Stimulated activated naive B cell treated with anti-CD40 and anti-IgM and Interleukin-4, amounts not matched to agents 10 μg/mL and 1 μg/mL and 100 μg/mL, for 72 hours (primary cell): ENCODE data around the gene SBNO2.

Experiments used
- ATAC-seq, 2 donors: fragments of 150-1000 bp; cut with Tn5 transposase; replicated peaks; 2 replicates each; pipeline ENCODE4 v1.10.0; 2021; ENCODE audit warnings: moderate library complexity in 1 of 2
- DNase-seq: peaks from one replicate; pipeline ENCODE4 v3.0.0; 2021
- H3K27ac Mint-ChIP-seq: one replicate; pipeline ENCODE4 v1.8.0; 2022; ENCODE audit warnings: mild to moderate bottlenecking, mixed read lengths
- H3K27me3 Mint-ChIP-seq, 2 donors: one replicate each; pipeline ENCODE4 v1.8.0; 2022; ENCODE audit warnings: mixed read lengths in 2 of 2
- H3K36me3 Mint-ChIP-seq, 2 donors: one replicate each; pipeline ENCODE4 v1.8.0; 2022; ENCODE audit warnings: mixed read lengths in 2 of 2, mild to moderate bottlenecking in 1 of 2
- H3K4me1 Mint-ChIP-seq, 2 donors: one replicate each; pipeline ENCODE4 v1.8.0; 2022; ENCODE audit warnings: mixed read lengths in 2 of 2, mild to moderate bottlenecking in 1 of 2
- H3K4me3 Mint-ChIP-seq, 2 donors: one replicate each; pipeline ENCODE4 v1.8.0; 2022; ENCODE audit warnings: mild to moderate bottlenecking in 2 of 2, mixed read lengths in 2 of 2, moderate library complexity in 1 of 2
- H3K9me3 Mint-ChIP-seq, 2 donors: one replicate each; pipeline ENCODE4 v1.8.0; 2022; ENCODE audit warnings: mixed read lengths in 2 of 2, mild to moderate bottlenecking in 1 of 2

Gene SBNO2

GRCh38 chr19:1104311-1105007 is 69.6 kb downstream of the SBNO2 start:
- ATAC-seq (peak; percentile 48 to 54), DNase-seq (peak; percentile 70)
- Mint-ChIP-seq H3K27ac (peak overlapping the region; percentile 79), H3K9me3 (peaks cover 2 to 4% of the 10 kb centered on the region in 2 donors), H3K36me3 (peaks cover 19 to 20% of the 10 kb centered on the region in 2 donors), H3K4me3 (peak overlapping the region; percentile 81 to 86), H3K27me3 (no peaks in the 10 kb centered on the region), H3K4me1 (peaks cover 21 to 52% of the 10 kb centered on the region in 2 donors)

GRCh38 chr19:1103708-1104310 is 70.3 kb downstream of the SBNO2 start, which contains the start of gene GPX4:
Gene GPX4 (plus strand): TSS chr19:1103994. CDS start chr19:1104044, 50 bp downstream.
- Mint-ChIP-seq H3K4me3 (peak within 1 kb of the TSS; percentile 81 to 86), H3K36me3 (peaks cover 19 to 20% of the 10 kb centered on the region in 2 donors), H3K4me1 (peaks cover 24 to 59% of the 10 kb centered on the region in 2 donors), H3K27ac (peak within 1 kb of the TSS; percentile 81), H3K9me3 (peaks cover 3 to 4% of the 10 kb centered on the region in 2 donors), H3K27me3 (no peaks in the 10 kb centered on the region)
- DNase-seq (peak; percentile 96), ATAC-seq (peak; percentile 74 to 85)

- DNase-seq (no peak), ATAC-seq (no peak)
- Mint-ChIP-seq H3K27me3 (no peaks in the 10 kb centered on the region), H3K27ac (peak overlapping the region; percentile 81), H3K36me3 (peaks cover 19 to 20% of the 10 kb centered on the region in 2 donors), H3K4me3 (peak overlapping the region; percentile 71 to 86), H3K9me3 (peaks cover 4% of the 10 kb centered on the region in 2 donors), H3K4me1 (peaks cover 27 to 64% of the 10 kb centered on the region in 2 donors)
Observed at GRCh38 chr19:1103132-1103707, 70.8 kb downstream of the SBNO2 start.

GRCh38 chr19:1102407-1103131 is 71.5 kb downstream of the SBNO2 start:
- H3K27ac Mint-ChIP-seq: peak overlapping the region; percentile 81
- H3K36me3 Mint-ChIP-seq: peaks cover 19 to 20% of the 10 kb centered on the region in 2 donors
- no peaks in the 10 kb centered on the region for H3K27me3 Mint-ChIP-seq
- DNase-seq: peak; percentile 55
- ATAC-seq: peak; percentile 17 to 43
- H3K9me3 Mint-ChIP-seq: peaks cover 4% of the 10 kb centered on the region in 2 donors
- peaks cover 31 to 69% of the 10 kb centered on the region in 2 donors for H3K4me1 Mint-ChIP-seq
- H3K4me3 Mint-ChIP-seq: peak overlapping the region; percentile 71 to 86

- Mint-ChIP-seq H3K27ac (peak overlapping the region; percentile 51), H3K4me3 (peak overlapping the region; percentile 53 to 67), H3K9me3 (peaks cover 4% of the 10 kb centered on the region in 2 donors), H3K36me3 (peaks cover 13 to 15% of the 10 kb centered on the region in 2 donors), H3K27me3 (no peaks in the 10 kb centered on the region), H3K4me1 (peaks cover 33 to 60% of the 10 kb centered on the region in 2 donors)
- DNase-seq (no peak), ATAC-seq (no peak)
Observed at GRCh38 chr19:1101337-1101698, 72.8 kb downstream of the SBNO2 start.

GRCh38 chr19:1098177-1099051 is 75.7 kb downstream of the SBNO2 start:
- H3K27ac Mint-ChIP-seq: peak overlapping the region; percentile 56
- H3K4me3 Mint-ChIP-seq: peak overlapping the region in 1 of 2 donors; percentile 39
- no peak for ATAC-seq
- peaks cover 4% of the 10 kb centered on the region in 2 donors for H3K9me3 Mint-ChIP-seq
- no peaks in the 10 kb centered on the region for H3K27me3 Mint-ChIP-seq
- peaks cover 40 to 71% of the 10 kb centered on the region in 2 donors for H3K4me1 Mint-ChIP-seq
- no peak for DNase-seq
- H3K36me3 Mint-ChIP-seq: peaks cover 14 to 17% of the 10 kb centered on the region in 2 donors

- Mint-ChIP-seq H3K4me1 (peaks cover 40 to 70% of the 10 kb centered on the region in 2 donors), H3K27ac (peak overlapping the region; percentile 56), H3K27me3 (no peaks in the 10 kb centered on the region), H3K9me3 (peaks cover 4% of the 10 kb centered on the region in 2 donors), H3K36me3 (peaks cover 20% of the 10 kb centered on the region in 2 donors), H3K4me3 (no peak overlapping the region)
- ATAC-seq (no peak), DNase-seq (no peak)
Observed at GRCh38 chr19:1097810-1098176, 76.3 kb downstream of the SBNO2 start.

GRCh38 chr19:1094978-1095701 is 78.9 kb downstream of the SBNO2 start, which contains the start of gene POLR2E:
Gene POLR2E (minus strand): TSS chr19:1095375. CDS start chr19:1095315, 60 bp downstream.
- peak; percentile 94 to 96 for ATAC-seq
- Mint-ChIP-seq H3K4me3 (peak within 1 kb of the TSS; percentile 94 to 96), H3K4me1 (peaks cover 28 to 50% of the 10 kb centered on the region in 2 donors), H3K36me3 (peaks cover 20 to 26% of the 10 kb centered on the region in 2 donors), H3K27ac (peak within 1 kb of the TSS; percentile 98), H3K9me3 (peaks cover 4% of the 10 kb centered on the region in 2 donors), H3K27me3 (no peaks in the 10 kb centered on the region)
- DNase-seq: peak; percentile 95

- DNase-seq (no peak), ATAC-seq (no peak)
- Mint-ChIP-seq H3K4me3 (peak overlapping the region; percentile 94 to 96), H3K4me1 (peaks cover 24 to 44% of the 10 kb centered on the region in 2 donors), H3K27me3 (no peaks in the 10 kb centered on the region), H3K36me3 (peaks cover 16 to 23% of the 10 kb centered on the region in 2 donors), H3K27ac (peak overlapping the region; percentile 98), H3K9me3 (peaks cover 0 to 2% of the 10 kb centered on the region in 2 donors)
Observed at GRCh38 chr19:1094655-1094977, 79.5 kb downstream of the SBNO2 start.

- no peak for ATAC-seq
- H3K36me3 Mint-ChIP-seq: peaks cover 21 to 28% of the 10 kb centered on the region in 2 donors
- H3K9me3 Mint-ChIP-seq: peaks cover 0 to 2% of the 10 kb centered on the region in 2 donors
- H3K27me3 Mint-ChIP-seq: no peaks in the 10 kb centered on the region
- H3K4me3 Mint-ChIP-seq: peak overlapping the region; percentile 94 to 96
- H3K4me1 Mint-ChIP-seq: peaks cover 28 to 44% of the 10 kb centered on the region in 2 donors
- DNase-seq: no peak
- peak overlapping the region; percentile 98 for H3K27ac Mint-ChIP-seq
Observed at GRCh38 chr19:1093811-1094553, 80.1 kb downstream of the SBNO2 start.

GRCh38 chr19:1093330-1093729 is 80.7 kb downstream of the SBNO2 start:
- H3K4me1 Mint-ChIP-seq: peaks cover 29 to 44% of the 10 kb centered on the region in 2 donors
- H3K36me3 Mint-ChIP-seq: peaks cover 27 to 33% of the 10 kb centered on the region in 2 donors
- no peak for ATAC-seq
- no peaks in the 10 kb centered on the region for H3K9me3 Mint-ChIP-seq
- no peak for DNase-seq
- H3K4me3 Mint-ChIP-seq: peak overlapping the region; percentile 94 to 96
- peak overlapping the region; percentile 56 for H3K27ac Mint-ChIP-seq
- H3K27me3 Mint-ChIP-seq: no peaks in the 10 kb centered on the region

GRCh38 chr19:1091544-1092175 is 82.4 kb downstream of the SBNO2 start:
- Mint-ChIP-seq H3K4me1 (peaks cover 33 to 52% of the 10 kb centered on the region in 2 donors), H3K36me3 (peaks cover 39 to 41% of the 10 kb centered on the region in 2 donors), H3K9me3 (no peaks in the 10 kb centered on the region), H3K4me3 (no peak overlapping the region), H3K27me3 (no peaks in the 10 kb centered on the region), H3K27ac (peak overlapping the region; percentile 56)
- DNase-seq (no peak), ATAC-seq (no peak)
